GM13976 (cell line): ENCODE data around the gene RHOD.

Experiments used
- DNase-seq: peaks from one replicate; pipeline ENCODE4 v3.0.0; 2012; ENCODE audit warnings: low spot score
- in situ Hi-C: fragments of 300-500 bp; cut with MboI; formaldehyde crosslinking; loops from one replicate; pipeline ENCODE4 v1.12.0; 2022; ENCODE audit warnings: low sequenced_read_pairs, mixed read lengths, inconsistent platforms; ENCODE audit not compliant: unreplicated experiment
- TF ChIP-seq, protein P1 (sequence below): IDR thresholded peaks from 2 replicates; pipeline ENCODE4 v1.5.1; 2012; ENCODE audit warnings: borderline replicate concordance, mild to moderate bottlenecking; ENCODE audit not compliant: insufficient read depth; ENCODE audit errors: extremely low read depth, missing control alignments, control extremely low read depth

RHOD gene

DNA sequence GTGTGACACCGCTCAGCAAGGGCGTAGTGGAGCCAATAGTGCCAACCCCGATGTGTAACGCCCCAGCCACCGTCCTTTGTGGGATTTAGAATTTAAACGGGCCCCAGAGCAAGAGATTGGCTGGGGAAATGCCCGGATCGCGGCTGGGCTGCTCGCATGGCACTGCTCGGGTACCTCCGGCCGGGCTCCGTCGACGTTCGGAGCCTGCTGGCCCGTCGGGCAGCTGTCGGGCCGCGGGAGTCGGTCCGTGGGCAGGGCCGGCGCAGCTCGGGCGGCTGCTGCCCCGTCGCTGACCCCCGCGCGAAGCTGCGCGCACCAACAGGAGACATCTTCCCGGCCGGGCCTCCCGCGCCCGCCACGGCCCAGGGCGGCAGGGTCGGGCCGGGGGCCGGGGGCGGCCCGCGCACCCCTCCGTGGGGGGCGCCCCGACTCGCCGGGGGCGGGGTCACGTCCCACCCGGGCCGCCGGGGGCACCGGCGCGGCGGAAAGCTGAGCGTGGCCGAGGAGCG, 61.1 kb downstream of the RHOD start:
- peak; percentile 46 for DNase-seq
- in situ Hi-C loops, result no loop called here
- TF ChIP-seq, protein P1, sequence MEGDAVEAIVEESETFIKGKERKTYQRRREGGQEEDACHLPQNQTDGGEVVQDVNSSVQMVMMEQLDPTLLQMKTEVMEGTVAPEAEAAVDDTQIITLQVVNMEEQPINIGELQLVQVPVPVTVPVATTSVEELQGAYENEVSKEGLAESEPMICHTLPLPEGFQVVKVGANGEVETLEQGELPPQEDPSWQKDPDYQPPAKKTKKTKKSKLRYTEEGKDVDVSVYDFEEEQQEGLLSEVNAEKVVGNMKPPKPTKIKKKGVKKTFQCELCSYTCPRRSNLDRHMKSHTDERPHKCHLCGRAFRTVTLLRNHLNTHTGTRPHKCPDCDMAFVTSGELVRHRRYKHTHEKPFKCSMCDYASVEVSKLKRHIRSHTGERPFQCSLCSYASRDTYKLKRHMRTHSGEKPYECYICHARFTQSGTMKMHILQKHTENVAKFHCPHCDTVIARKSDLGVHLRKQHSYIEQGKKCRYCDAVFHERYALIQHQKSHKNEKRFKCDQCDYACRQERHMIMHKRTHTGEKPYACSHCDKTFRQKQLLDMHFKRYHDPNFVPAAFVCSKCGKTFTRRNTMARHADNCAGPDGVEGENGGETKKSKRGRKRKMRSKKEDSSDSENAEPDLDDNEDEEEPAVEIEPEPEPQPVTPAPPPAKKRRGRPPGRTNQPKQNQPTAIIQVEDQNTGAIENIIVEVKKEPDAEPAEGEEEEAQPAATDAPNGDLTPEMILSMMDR, result no peak

DNA sequence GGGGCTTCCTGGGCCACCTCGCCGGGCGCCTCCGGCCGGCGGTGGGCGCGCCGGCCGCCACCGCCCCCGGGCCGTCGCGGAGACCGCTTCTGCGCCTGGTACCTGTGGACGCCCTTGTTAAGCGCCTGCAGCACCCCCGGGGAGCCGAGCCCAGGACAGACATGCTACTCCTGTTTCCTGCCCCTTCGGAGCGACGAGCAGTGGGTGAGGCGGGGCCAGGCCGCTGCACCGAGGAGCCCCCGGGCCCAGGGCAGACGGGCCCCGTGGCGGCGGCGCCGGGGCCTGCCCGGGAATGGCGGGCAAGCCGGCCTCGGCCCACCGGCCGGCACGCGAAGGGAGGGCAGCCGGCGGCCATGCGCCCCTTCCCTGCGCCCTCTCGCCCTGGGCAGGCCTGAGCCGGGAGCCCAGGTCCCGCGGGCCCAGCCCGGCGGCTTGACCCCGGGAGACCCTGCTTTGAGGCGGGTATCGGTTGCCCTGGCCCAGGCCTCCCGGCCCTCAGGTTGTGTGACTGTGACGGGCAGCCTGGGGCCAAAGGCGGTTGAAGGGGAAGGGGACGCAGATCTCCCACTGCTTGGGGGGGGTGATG, 61.6 kb downstream of the RHOD start:
- DNase-seq, result peak; percentile 69
- TF ChIP-seq, protein P1, result no peak
- in situ Hi-C loops, result no loop called here

DNA sequence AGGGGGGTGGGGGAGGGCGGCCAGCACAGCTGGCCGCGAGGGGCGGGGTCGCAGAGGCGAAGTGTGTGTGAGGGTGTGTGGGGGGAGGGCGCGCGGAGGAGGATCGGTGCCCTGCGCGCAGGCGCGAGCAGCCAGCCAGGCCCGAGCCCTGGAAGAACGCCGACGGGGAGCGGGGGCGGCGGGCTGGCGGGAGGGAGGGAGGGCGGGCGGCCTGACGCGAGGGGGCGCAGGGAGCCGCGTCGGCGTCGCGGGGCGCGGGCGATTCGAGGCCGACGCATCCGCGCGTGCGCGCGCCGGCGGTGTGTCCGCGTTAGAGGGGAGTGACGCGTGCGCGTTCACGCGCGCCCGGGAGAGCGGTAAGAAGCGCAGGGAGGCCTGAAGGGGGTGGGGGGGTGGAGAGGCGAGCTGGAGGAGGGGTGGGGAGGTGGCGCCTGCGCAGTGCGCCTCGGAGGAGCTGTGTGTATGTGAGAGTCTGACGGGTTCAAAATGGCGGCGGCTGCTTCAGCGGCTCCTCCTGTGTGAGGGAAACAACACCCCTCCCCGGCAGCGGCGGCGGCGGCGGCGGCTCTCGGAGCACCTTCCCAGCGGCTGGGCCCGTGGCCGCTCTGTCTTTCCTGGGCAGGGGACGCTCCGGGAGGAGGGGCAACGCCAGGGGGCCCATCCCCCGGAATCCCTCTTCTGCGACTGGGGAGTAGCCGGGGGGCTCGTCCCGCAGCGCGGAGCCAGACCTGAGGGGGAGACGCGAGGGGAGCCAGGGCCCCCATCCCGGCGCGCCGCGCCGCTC, 62.3 kb downstream of the RHOD start, which contains the start of gene KDM2A:
KDM2A (plus strand) TSS at position 463 of the 784 bp plus-strand sequence. CDS start 2,054 bp downstream, outside the sequence.
- DNase-seq, result peak; percentile 100
- in situ Hi-C loops, result no loop called here
- TF ChIP-seq, protein P1, result peak; percentile 18

DNA sequence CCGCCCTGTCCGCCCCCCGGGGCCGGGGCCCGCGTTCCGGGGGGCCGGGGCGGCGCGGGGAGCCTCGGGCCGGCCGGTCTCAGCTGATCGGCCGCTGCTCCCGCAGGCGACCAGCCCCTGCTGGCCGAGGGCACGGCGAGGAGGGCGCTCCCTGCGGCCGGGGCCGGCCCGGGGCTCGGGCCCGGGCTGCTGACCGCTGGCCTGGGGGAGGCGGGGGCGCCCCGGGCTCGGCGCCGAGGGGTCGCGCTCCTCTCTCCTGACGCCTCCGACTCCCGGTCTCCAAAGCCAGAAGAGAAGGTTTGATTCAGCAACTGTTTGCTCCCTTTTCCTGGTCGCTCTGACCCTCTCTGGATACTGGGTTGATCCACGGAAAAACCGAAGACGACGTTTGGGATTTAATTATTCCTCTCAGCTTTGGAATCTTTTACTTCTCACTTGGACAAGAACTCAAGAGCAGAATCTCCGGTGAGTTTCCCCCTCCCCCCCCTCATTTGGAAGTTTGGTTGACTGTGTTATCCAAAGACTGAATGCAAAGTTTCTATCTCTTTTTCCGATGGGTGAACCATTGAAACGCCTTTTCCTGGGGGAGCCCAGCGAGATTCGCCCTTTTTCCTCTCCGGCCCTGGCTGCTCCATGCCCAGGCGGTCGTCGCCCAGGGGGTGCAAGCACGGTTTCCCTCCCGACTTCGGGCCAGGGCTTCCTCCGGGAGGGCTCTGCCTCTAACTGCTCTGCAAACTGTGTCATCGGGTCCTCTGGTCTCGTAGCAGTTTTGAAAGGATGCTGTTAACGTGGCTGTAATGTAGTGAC, 63.1 kb downstream of the RHOD start:
- peak; percentile 55 for DNase-seq
- in situ Hi-C loops, result no loop called here

DNA sequence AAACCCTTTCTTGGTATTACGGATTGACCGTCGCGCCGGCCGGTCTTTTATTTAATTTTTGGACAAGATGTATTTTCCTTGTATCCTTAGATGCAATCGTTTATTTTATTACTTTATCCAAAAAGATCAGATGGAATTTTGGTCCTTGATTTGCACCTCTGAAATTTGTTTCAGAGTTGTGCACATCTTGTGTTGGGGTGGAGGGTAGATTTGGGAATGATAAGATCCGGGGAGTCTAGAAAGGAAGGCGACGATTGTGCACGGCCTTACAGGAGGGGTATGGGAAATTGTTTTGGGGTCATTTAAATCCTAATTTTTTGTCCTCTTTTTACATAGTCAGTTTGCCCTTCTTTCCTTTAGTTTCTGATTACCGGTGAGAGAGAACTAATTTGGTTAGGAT, 63.8 kb downstream of the RHOD start:
- in situ Hi-C loops, result no loop called here
- TF ChIP-seq, protein P1, result no peak
- no peak for DNase-seq

More for the DNA sequence above, 63.1 kb downstream of the RHOD start:
- TF ChIP-seq, protein P1, result no peak
